Stimulated activated CD4-positive, alpha-beta T cell treated with anti-CD3 and anti-CD28 coated beads, Interleukin-2, amount 100 ng/mL, for 48 hours (primary cell): Measurements from ENCODE around the gene ACY1.

Experiments used
- DNase-seq, 2 donors: peaks; one replicate each; pipeline ENCODE4 v3.0.0-alpha.2; 2020

The ACY1 gene

DNA sequence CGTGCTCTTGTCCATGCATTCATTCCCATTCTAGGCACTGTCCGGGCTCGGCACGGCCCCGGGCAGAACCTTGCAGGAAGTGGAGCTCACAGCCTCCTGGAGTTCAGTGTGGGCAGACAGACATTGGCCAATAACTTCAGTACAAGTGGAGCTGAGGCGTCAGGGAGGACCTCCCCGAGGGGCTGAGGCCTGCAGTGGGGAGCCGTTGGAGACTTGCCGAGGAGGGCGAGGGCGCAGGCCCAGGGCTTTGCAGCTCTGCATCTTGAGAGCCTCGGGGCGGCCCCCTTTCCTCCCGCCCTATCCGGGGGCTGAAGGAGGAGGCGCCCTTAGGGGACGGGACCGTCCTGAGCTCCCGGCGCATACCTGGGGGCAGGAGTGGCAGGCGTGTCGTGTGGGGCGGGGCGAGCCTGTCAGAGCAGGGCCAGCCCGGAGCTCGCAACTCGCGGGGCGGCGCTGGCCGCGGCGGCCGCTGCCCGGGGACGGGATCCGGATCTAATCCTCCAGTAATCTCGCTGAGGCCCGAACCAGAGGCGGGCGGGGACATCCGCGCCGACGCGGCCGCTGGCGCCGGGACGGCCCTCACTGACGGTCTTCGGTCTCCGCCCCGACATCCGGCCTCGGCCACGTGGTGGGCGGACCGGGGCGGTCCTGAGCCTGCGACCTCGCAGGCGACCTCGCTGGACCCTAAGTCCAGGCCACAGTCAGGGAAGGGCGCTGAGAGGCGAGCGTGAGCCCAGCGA lies at the start of gene ACY1:
Gene ACY1, plus strand, starts transcription at position 698 of the 740 bp plus-strand sequence. CDS start 530 bp downstream, outside the sequence.
- peak; percentile 65 to 69 for DNase-seq

DNA sequence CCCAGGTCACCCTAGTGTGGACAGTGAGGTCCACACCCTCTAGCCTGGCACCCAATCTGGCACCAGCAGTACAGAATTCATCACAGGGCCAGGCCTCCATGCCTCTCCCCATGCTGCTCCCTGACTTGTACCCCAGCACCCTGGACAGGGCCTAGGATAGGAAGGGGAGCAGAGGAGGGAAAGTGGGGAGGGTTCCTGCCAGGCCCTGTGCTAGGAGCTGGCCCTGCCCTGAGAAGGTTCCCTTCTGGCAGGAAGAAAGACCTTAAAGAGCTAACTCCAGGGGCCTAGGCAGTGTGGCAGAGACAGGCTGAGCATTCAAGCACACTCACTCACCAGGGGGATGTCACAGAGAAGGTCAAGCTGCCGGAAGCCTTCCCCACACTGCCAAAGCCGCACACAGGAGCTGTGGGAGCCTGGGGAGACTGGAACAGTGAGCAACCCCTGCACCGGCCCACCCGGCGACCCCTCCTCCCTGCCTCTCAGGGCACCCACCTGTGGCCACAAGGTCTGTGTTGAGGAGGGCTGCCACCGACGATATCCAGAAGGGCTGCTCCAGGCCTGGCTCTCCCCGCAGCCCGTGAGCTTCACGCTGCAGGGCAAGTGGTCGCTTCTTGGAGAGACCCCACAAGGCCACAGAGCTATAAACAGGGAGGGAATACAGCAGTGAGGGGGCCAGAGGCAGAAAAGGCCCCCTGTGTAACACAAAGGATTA lies 49.0 kb upstream of the ACY1 start:
- DNase-seq: no peak

DNA sequence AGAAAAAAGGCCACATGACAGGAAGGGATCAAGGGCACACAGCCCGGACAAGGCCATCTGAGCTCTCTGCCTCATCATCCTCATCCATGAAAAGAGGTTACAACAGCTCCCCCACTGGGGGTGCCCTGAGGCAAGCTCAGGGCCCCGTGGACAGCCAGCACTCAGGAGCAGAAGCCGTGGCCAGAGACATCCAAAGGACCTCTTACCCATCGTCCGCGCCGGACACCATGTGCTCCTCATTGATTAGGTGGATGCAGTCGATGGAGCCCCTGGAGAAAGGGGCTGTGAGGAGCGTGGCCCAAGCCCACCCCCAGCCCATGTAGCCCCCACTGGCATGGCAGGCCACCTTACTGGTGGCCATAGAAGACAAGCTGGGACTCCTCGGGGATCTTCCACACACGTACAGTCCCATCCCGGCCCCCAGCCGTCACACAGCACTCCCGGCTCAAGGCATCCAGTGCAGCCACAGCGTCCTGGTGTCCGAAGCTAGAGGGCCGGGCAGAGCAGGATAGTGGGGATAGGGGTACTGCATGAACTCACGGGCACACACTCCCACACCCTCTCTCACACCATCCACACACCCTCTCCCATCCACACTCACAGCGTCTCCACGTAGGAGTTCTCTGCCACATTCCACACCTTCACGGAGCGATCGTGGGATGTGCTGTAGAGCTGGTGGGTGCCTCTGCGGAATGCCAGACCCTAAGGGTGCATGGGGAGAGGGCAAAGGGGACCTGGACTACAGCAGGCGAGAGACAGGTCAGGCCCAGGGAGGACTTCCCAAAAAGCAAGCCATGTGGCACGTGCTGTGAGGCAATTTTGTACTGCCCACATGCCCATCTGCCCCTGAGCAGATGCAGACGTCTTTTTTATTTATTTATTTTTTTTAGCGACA lies 48.1 kb upstream of the ACY1 start:
- DNase-seq: no peak

DNA sequence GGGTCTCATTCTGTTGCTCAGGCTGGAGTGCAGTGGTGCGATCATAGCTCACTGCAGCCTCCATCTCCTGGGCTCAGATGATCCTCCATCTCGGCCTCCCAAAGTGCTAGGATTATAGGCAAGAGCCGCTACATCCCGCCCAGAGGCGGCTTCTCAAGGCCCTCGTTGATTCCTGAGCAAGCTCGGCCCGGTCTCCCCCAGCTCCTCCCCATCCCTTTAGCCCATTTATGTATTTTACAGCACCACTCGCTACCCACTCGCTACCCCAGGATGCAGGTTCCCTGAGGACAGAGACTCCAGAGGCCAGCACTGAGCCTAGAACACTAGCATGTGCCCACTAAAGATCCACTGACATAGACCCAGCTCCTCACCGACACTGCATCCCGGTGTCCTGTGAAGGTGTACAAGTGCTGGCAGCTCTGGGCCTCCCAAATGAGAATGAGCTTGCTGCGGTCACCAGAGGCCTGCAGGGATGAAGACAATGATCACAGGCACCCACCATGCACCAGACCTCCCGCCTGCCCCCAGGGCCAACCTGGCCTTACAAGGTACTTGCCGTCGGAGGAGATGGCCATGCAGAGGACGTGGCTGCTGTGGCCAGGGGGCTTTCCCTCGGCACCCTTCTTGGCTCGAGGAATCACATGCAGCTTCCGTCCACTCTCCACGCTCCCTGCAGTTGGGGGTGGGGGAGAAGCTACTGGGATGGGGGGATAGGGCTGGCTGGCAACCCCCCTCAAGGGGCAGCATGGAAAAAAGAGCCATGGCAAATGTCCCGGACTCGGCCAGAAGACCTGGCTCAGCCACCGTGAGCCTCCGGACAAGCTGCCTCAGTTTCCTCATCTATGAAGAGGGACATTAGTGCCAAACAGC lies 47.2 kb upstream of the ACY1 start:
- DNase-seq: no peak

DNA sequence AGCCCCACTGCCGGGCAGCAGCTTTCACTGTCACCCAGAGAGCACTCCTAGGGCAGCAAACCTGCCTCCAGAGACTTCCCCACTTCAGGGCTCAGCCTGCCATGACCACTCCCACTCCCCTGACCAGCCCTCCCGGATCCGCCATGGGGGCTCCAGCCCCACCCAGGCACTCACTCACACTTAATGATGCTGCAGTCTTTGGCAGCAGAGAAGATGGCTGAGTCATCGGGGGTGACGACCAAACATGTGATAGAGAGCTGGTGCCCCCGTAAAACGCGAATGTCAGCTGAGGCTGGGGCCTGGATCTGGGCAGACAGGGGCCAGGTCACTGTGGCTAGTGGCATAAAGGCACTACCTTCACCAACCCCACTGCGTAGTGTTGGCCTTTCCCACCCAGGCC lies 46.3 kb upstream of the ACY1 start:
- no peak for DNase-seq

DNA sequence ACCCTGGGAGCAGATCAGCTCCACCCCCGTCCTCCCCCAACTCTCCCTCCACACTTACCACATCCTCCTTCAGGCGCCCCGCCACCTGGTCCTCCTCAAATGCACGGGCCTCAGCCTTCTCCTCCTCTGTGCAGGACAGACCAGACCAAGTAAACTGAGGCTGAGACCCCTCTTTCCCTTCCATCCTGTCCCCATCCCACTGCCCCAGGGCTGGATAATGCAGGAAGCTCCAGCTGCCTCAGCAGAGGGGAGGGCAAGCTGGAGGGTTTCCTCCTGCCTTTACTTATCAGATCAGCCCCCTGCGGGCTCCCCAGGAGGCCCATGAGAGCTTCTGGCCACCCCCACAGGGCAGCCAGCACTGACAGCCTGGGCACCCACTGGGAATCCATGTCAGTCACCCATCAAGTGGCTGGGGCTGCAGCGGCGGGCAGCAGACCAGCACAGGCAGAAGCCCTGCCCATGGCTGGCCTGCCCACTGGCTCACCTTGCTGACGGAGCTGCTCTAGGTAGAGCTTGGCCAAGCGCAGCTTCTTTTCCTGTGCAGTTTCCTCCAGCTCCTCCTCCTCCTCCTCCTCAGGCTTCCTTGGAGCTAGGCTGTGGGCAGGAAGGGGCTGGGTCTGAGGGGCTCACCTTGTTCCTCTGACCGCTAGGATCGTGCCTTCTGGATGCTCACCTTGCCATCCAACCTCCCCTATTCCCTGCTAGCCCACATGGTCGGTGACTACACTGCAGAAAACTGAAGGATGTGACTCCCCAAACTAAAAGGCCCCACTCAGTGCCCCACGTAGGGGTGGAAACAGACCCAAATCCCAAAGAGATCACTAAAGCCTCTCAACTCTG lies 45.5 kb upstream of the ACY1 start:
- no peak for DNase-seq

DNA sequence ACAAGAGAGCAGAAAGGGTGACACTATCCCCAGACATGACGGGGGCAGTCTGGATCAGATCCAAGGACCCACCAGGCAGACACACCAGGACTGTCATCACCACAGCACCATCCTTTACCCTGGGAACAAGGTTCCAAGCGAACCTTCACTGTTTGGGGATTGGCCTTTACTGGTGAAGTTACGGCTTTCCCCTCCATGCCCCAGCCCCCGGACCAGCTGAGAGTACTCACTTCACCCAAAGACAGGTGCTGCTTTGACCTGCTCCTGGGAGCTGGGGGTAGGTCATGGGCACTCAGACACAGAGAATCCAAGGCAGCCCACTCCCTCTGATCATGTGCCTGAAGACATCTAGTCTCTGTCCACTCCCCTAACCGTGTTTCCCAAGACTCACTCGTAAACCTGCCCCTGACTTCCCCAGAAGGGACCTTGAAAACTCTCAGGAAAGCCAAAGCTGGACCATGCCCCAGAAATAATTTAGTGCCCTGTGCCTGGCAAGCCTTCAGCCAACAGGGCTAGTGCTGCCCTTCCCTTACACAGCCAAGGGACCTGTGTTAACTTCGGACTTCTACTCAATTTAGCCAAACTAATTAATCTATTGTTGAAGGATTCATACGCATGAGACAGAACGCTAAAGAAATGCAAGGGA lies 44.4 kb upstream of the ACY1 start:
- no peak for DNase-seq

DNA sequence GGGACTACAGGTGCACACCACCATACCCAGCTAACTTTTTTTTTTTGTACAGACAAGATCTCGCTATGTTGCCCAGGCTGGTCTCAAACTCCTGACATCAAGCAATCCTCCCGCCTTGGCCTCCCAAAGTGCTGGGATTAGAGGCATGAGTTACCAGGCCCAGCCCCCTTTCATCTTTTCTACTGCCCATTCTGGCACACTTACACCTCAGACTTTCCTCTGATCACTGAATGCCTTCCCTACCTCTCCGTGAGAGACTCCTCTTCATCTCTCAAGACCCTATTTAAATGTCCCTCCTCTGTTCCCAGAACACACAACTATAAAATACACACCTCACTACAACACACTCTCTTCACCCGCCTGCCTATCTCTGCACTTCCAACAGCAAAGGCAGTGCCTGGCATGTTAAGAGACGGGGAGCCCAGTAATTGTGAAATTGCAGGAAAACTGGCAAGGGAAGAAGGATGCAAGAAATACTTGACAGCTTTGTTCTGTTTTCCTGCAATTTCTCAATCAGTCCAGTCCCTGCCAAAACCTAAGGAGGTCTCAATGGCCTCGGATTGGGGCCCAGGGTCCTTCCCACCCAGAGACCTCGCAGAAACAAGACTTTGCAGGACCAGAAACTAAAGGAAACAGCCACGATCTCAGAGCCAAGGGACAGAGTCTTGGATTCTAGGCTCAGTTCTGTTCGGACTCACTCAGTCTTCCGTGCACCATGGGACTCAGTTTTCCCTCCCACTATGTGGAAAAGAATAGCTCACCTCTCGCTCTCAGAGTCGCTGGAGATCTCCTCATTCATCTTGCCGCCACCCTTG lies 42.5 kb upstream of the ACY1 start:
- no peak for DNase-seq

DNA sequence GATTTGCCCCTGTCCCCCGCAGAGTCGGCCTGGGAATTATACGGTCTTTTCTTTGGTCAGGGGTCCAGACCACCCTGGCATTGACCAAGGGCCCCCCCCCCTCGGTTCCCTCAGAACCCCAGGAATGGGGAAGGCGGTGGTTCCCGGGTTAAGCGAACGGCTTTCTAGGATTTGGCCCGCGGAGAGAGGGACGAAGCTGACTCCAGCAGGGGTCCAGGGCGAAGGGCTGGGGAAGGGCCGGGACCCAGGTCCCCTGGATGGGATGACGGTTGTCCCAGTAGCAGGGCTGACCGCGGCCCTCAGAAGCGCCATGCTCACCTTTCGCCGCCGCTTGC lies 41.9 kb upstream of the ACY1 start:
- DNase-seq: no peak

DNA sequence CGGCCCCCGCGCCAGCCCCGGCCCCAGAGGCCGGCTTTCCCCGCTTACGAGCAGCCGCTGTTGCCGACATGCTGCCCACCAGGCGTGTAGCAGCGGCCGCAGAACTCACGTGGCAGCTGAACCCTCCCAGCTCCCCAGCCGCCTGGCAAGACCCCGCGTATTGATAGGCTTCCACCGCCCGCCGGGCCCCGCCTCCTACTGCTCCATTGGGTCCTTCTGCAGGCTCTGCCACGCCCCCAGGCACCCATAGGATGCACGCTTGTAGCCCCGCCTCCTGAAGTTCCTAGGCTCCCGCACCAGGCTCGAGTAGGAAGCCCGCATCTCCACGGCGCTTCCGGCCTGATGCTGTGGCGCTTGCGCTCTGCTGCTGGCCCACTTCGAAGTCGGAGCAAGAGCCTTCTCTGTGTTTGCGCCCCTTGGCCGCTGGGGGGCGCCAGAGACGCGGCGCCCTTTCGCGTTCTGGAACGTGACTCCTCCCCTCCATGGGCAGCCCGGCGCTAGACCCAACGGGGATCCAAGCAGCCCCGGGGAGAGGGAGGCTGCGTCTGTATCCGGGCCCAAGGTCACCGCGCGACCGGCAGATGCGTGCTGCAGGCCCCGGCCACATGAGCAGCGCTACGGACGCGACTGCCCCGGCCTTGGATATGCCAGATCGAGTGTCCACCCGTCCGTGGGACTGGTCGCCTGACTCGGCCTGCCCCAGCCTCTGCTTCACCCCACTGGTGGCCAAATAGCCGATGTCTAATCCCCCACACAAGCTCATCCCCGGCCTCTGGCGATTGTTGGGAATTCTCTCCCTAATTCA lies 41.3 kb upstream of the ACY1 start, which contains the start of the genes PARP3 and RRP9:
Gene PARP3, plus strand, starts transcription at position 566 of the 805 bp plus-strand sequence. CDS start 993 bp downstream, outside the sequence.
Gene RRP9, minus strand, starts transcription at position 107 of the 805 bp plus-strand sequence. Its CDS starts 37 bp downstream, at position 70.
- peak; percentile 98 to 99 for DNase-seq

DNA sequence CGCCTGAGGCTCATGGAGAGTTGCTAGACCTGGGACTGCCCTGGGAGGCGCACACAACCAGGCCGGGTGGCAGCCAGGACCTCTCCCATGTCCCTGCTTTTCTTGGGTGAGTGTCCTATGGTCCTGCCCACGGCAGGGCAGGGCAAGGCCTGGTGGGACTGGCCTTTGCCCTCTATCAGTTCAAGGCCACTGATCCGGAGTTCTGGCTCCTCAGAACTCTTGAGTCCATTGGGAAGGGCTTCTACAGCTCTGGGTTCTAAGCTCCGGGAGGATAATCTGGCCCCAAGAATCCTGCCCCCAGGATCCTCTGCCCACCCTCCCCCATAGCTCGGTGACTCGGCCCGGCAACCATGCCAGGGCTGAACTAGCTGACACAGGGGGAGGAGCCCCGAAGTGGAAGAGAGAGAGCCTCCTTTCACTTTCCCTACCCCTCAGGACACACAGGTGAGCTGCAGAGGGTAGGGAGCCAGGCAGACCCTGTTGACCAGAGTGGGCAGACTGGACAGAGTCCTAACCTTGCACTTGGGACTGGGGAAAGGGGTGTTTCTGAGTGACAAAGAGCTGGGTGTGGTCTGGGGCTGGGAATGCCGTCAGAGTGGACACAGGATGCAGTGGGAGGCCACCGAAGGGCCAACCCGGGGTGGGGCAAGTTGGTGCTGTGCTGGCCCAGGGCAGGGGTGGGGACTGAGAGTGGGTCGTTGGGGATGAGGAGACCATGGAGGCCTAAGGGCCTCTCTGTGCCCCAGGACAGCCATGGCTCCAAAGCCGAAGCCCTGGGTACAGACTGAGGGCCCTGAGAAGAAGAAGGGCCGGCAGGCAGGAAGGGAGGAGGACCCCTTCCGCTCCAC lies 40.5 kb upstream of the ACY1 start:
- DNase-seq: peak; percentile 37 to 52

DNA sequence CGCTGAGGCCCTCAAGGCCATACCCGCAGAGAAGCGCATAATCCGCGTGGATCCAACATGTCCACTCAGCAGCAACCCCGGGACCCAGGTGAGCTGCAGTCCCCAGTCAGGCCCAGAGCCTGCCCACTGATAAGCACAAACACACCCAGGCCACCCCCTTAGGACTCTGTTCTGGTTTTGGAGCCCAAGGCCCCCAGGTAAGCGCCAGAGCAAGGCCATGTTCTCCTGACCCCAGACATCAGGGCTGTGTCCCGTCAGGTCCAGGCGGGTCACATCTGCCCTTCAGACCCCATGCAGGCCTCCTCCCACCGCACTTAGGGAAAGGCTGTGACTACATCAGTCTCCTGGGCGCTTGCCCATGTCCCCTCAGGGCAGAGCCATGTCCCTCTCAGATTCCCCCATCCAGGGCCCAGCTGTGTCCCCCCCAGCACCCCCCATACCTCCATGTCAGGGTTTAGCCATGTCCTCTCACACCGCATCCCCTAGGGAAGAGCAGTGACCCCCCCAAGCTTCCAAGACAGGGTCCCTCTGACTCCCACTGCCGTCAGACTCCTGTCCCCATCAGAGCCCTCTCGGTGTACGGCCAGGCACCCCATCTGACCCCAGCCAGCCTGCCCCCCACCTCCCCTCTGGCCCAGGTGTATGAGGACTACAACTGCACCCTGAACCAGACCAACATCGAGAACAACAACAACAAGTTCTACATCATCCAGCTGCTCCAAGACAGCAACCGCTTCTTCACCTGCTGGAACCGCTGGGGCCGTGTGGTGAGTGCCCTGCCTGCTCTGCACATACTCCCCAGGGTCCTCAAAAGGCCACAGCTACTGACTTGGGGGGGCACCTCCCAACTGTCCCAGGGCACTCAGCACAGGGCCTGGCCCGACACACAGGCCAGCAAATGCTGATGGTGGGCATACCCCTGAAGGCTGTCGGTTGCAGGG lies 39.6 kb upstream of the ACY1 start:
- no peak for DNase-seq

DNA sequence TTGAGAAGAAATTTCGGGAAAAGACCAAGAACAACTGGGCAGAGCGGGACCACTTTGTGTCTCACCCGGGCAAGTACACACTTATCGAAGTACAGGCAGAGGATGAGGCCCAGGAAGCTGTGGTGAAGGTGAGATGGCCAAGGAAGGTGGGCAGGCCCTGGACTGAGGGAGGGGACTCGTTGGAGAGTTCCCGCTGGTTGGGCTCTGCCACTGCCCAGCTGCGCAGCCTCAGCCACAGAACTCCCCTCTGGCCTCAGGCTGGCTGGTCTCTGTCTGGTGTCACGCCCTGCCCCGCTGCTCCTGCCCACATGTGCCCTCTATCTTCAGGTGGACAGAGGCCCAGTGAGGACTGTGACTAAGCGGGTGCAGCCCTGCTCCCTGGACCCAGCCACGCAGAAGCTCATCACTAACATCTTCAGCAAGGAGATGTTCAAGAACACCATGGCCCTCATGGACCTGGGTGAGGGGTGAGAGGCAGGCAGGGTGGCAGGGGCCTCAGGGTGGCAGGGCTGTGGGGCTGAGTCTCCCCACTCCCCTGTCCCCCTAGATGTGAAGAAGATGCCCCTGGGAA lies 38.8 kb upstream of the ACY1 start:
- no peak for DNase-seq

DNA sequence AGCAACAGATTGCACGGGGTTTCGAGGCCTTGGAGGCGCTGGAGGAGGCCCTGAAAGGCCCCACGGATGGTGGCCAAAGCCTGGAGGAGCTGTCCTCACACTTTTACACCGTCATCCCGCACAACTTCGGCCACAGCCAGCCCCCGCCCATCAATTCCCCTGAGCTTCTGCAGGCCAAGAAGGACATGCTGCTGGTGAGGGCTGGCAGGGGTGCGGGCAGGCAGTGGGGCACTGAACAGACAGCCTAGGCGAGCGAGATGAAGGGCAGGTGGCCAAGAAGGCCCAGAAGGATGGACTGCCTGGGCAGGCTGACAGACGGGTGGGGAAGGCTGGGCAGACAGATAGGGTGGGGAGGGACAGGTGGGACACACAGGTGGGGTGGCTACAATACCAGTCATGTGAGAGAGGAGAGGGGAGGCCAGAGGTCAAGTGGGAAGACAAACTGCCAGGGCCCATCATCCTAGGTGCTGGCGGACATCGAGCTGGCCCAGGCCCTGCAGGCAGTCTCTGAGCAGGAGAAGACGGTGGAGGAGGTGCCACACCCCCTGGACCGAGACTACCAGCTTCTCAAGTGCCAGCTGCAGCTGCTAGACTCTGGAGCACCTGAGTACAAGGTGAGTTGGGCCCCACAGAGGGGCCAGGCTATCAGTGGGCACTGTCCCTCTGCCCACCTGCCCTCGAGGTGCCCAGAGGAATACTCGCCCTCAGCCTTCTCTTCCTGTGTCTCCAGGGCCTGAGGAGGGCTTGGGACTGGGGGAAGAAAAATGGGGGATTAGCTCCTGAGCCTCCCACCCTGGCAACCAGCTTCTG lies 38.1 kb upstream of the ACY1 start:
- no peak for DNase-seq

DNA sequence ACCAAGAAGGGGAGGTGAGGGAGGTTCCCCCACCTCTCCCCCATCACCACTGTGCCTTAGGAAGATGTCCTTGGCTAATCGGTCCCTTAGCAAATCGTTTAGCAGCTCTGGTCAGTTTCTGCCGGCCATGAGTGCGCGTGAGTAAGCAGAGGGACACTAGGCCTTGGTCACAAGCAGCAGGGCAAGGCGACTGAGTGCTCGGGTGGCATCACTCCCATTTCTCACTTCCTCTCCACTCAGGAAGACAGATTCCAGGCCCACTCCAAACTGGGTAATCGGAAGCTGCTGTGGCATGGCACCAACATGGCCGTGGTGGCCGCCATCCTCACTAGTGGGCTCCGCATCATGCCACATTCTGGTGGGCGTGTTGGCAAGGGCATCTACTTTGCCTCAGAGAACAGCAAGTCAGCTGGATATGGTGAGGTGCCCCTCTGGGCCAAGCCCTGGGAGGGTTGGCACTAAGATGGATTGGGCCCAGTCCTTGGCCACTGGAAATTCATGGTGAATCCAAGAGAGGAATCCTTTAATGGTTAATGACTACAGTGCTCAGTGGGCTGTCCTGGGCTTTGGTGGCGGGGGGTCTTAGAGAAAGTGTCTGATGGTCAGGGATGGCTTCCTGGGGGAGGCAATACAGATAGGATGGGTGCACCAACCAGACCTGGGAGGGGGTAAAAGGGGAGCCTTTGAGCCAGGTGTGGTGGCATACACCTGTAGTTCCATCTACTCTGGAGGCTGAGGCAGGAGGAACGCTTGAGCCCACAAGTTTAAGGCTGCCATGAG lies 37.2 kb upstream of the ACY1 start:
- DNase-seq: no peak
